PC-3 (cell line): ENCODE measurements around the gene MLLT10.

Experiments used
- CTCF ChIP-seq: fragments of 300-600 bp; sonication (generic); conservative IDR thresholded peaks from 2 replicates; pipeline ENCODE4 v1.5.1; 2017; ENCODE audit warnings: antibody characterized with exemption, low read depth, mild to moderate bottlenecking, low read length
- EZH2phosphoT487 ChIP-seq: fragments of 300-600 bp; sonication (generic); IDR thresholded peaks from 2 replicates; pipeline ENCODE4 v1.6.1; 2018; ENCODE audit warnings: mild to moderate bottlenecking, antibody characterized with exemption, low read length, borderline replicate concordance

- TF ChIP-seq CTCF (no peak), EZH2phosphoT487 (no peak)
Observed at GRCh38 chr10:21693418-21693817, 159.4 kb downstream of the MLLT10 start.
